ENCODE results near the gene ARID1B. TPM values are rescaled to one million over a fixed set of nuclear protein-coding genes. Genes with fewer than 3 reads are reported as not detected.
"Not testable (repeated sequence)": the region's sequence is repeated elsewhere in the genome, so short reads cannot be mapped to it uniquely, and the experiment has no call there.

The ARID1B gene
- polyA plus RNA-seq, 4 donors, result 7.3 to 43.5 (median 17.0) TPM

GRCh38 chr6:157037165-157037564 lies 260.0 kb downstream of the ARID1B start:
- FAIRE-seq (no peak), DNase-seq (no peak)
- WGBS, 3 donors, result 80 to 91% (median 89%) methylated on average over 8 of the region's 8 CpGs
- H3K27ac ChIP-seq (ENCODE audit: low read depth in 1 of 3, low read length in 2 of 3), result no peak overlapping the region
- no peaks in the 10 kb centered on the region for H3K27me3 ChIP-seq (ENCODE audit: control insufficient read depth in 3 of 3, insufficient read depth in 3 of 3, low read length in 3 of 3)
- no peak overlapping the region for H3K4me3 ChIP-seq (ENCODE audit: low read depth in 1 of 3, low read length in 3 of 3)
- no peaks in the 10 kb centered on the region for H3K9me3 ChIP-seq (ENCODE audit: control insufficient read depth in 2 of 2, insufficient read depth in 1 of 2, low read depth in 1 of 2, low read length in 1 of 2)
- peaks cover 0 to 10% (median 0%) of the 10 kb centered on the region in 3 donors for H3K4me1 ChIP-seq (ENCODE audit: control insufficient read depth in 3 of 3, insufficient read depth in 2 of 3, low read depth in 1 of 3, low read length in 2 of 3)
- H3K36me3 ChIP-seq (ENCODE audit: control insufficient read depth in 3 of 3, insufficient read depth in 2 of 3, low read depth in 1 of 3, low read length in 3 of 3), result peaks cover 0 to 14% (median 1%) of the 10 kb centered on the region in 3 donors

- H3K27me3 ChIP-seq (ENCODE audit: control insufficient read depth in 3 of 3, insufficient read depth in 3 of 3, low read length in 3 of 3), result no peaks in the 10 kb centered on the region
These were observed 261.4 kb downstream of the ARID1B start for GRCh38 chr6:157038610-157039009.

GRCh38 chr6:157039639-157040038 lies 262.5 kb downstream of the ARID1B start:
- 98 to 100% (median 99%) methylated on average over 4 of the region's 4 CpGs for WGBS, 3 donors
- not testable (repeated sequence) for DNase-seq; H3K4me3 ChIP-seq (ENCODE audit: low read depth in 1 of 3, low read length in 3 of 3); H3K9me3 ChIP-seq (ENCODE audit: control insufficient read depth in 2 of 2, insufficient read depth in 1 of 2, low read depth in 1 of 2, low read length in 1 of 2); H3K27me3 ChIP-seq (ENCODE audit: control insufficient read depth in 3 of 3, insufficient read depth in 3 of 3, low read length in 3 of 3); H3K4me1 ChIP-seq (ENCODE audit: control insufficient read depth in 3 of 3, insufficient read depth in 2 of 3, low read depth in 1 of 3, low read length in 2 of 3); FAIRE-seq; H3K27ac ChIP-seq (ENCODE audit: low read depth in 1 of 3, low read length in 2 of 3)
- H3K36me3 ChIP-seq (ENCODE audit: control insufficient read depth in 3 of 3, insufficient read depth in 2 of 3, low read depth in 1 of 3, low read length in 3 of 3), result peaks cover 0 to 16% (median 1%) of the 10 kb centered on the region in 3 donors

More at GRCh38 chr6:157038610-157039009, 261.4 kb downstream of the ARID1B start:
- Histone ChIP-seq H3K36me3 (ENCODE audit: control insufficient read depth in 3 of 3, insufficient read depth in 2 of 3, low read depth in 1 of 3, low read length in 3 of 3) (peaks cover 0 to 16% (median 1%) of the 10 kb centered on the region in 3 donors), H3K9me3 (ENCODE audit: control insufficient read depth in 2 of 2, insufficient read depth in 1 of 2, low read depth in 1 of 2, low read length in 1 of 2) (no peaks in the 10 kb centered on the region), H3K4me1 (ENCODE audit: control insufficient read depth in 3 of 3, insufficient read depth in 2 of 3, low read depth in 1 of 3, low read length in 2 of 3) (peaks cover 0 to 10% (median 0%) of the 10 kb centered on the region in 3 donors), H3K4me3 (ENCODE audit: low read depth in 1 of 3, low read length in 3 of 3) (no peak overlapping the region), H3K27ac (ENCODE audit: low read depth in 1 of 3, low read length in 2 of 3) (no peak overlapping the region)
- DNase-seq (no peak), FAIRE-seq (no peak)
- WGBS, 3 donors, result 92 to 97% (median 94%) methylated on average over 7 of the region's 7 CpGs

- Histone ChIP-seq H3K4me3 (ENCODE audit: low read depth in 1 of 3, low read length in 3 of 3) (no peak overlapping the region), H3K36me3 (ENCODE audit: control insufficient read depth in 3 of 3, insufficient read depth in 2 of 3, low read depth in 1 of 3, low read length in 3 of 3) (peaks cover 0 to 16% (median 1%) of the 10 kb centered on the region in 3 donors), H3K27me3 (ENCODE audit: control insufficient read depth in 3 of 3, insufficient read depth in 3 of 3, low read length in 3 of 3) (no peaks in the 10 kb centered on the region), H3K9me3 (ENCODE audit: control insufficient read depth in 2 of 2, insufficient read depth in 1 of 2, low read depth in 1 of 2, low read length in 1 of 2) (no peaks in the 10 kb centered on the region), H3K27ac (ENCODE audit: low read depth in 1 of 3, low read length in 2 of 3) (no peak overlapping the region), H3K4me1 (ENCODE audit: control insufficient read depth in 3 of 3, insufficient read depth in 2 of 3, low read depth in 1 of 3, low read length in 2 of 3) (peaks cover 0 to 7% (median 0%) of the 10 kb centered on the region in 3 donors)
- WGBS, 3 donors, result 96 to 99% (median 98%) methylated on average over 7 of the region's 7 CpGs
- FAIRE-seq (no peak), DNase-seq (no peak)
These were observed 263.0 kb downstream of the ARID1B start for GRCh38 chr6:157040191-157040590.

GRCh38 chr6:157045831-157046454 lies 268.8 kb downstream of the ARID1B start:
- H3K27me3 ChIP-seq (ENCODE audit: control insufficient read depth in 3 of 3, insufficient read depth in 3 of 3, low read length in 3 of 3), result no peaks in the 10 kb centered on the region
- H3K27ac ChIP-seq (ENCODE audit: low read depth in 1 of 3, low read length in 2 of 3), result no peak overlapping the region
- peak; percentile 28 for DNase-seq
- H3K4me3 ChIP-seq (ENCODE audit: low read depth in 1 of 3, low read length in 3 of 3), result no peak overlapping the region
- peak; percentile 41 for FAIRE-seq
- H3K4me1 ChIP-seq (ENCODE audit: control insufficient read depth in 3 of 3, insufficient read depth in 2 of 3, low read depth in 1 of 3, low read length in 2 of 3), result peaks cover 0 to 1% (median 0%) of the 10 kb centered on the region in 3 donors
- WGBS, 3 donors, result 20 to 54% (median 28%) methylated on average over 2 of the region's 2 CpGs
- H3K9me3 ChIP-seq (ENCODE audit: control insufficient read depth in 2 of 2, insufficient read depth in 1 of 2, low read depth in 1 of 2, low read length in 1 of 2), result no peaks in the 10 kb centered on the region
- peaks cover 0 to 13% (median 0%) of the 10 kb centered on the region in 3 donors for H3K36me3 ChIP-seq (ENCODE audit: control insufficient read depth in 3 of 3, insufficient read depth in 2 of 3, low read depth in 1 of 3, low read length in 3 of 3)

GRCh38 chr6:157046776-157047175 lies 269.6 kb downstream of the ARID1B start:
- Histone ChIP-seq H3K27ac (ENCODE audit: low read depth in 1 of 3, low read length in 2 of 3) (no peak overlapping the region), H3K4me1 (ENCODE audit: control insufficient read depth in 3 of 3, insufficient read depth in 2 of 3, low read depth in 1 of 3, low read length in 2 of 3) (peaks cover 0 to 2% (median 0%) of the 10 kb centered on the region in 3 donors), H3K9me3 (ENCODE audit: control insufficient read depth in 2 of 2, insufficient read depth in 1 of 2, low read depth in 1 of 2, low read length in 1 of 2) (no peaks in the 10 kb centered on the region), H3K4me3 (ENCODE audit: low read depth in 1 of 3, low read length in 3 of 3) (no peak overlapping the region), H3K36me3 (ENCODE audit: control insufficient read depth in 3 of 3, insufficient read depth in 2 of 3, low read depth in 1 of 3, low read length in 3 of 3) (peaks cover 0 to 11% (median 0%) of the 10 kb centered on the region in 3 donors), H3K27me3 (ENCODE audit: control insufficient read depth in 3 of 3, insufficient read depth in 3 of 3, low read length in 3 of 3) (no peaks in the 10 kb centered on the region)
- no peak for FAIRE-seq
- 92 to 100% (median 97%) methylated on average over 1 of the region's 1 CpG for WGBS, 3 donors
- DNase-seq, result no peak

- DNase-seq, result no peak
- no peak for FAIRE-seq
- Histone ChIP-seq H3K4me1 (ENCODE audit: control insufficient read depth in 3 of 3, insufficient read depth in 2 of 3, low read depth in 1 of 3, low read length in 2 of 3) (peaks cover 0 to 2% (median 0%) of the 10 kb centered on the region in 3 donors), H3K4me3 (ENCODE audit: low read depth in 1 of 3, low read length in 3 of 3) (no peak overlapping the region), H3K9me3 (ENCODE audit: control insufficient read depth in 2 of 2, insufficient read depth in 1 of 2, low read depth in 1 of 2, low read length in 1 of 2) (no peaks in the 10 kb centered on the region), H3K27me3 (ENCODE audit: control insufficient read depth in 3 of 3, insufficient read depth in 3 of 3, low read length in 3 of 3) (no peaks in the 10 kb centered on the region), H3K27ac (ENCODE audit: low read depth in 1 of 3, low read length in 2 of 3) (no peak overlapping the region), H3K36me3 (ENCODE audit: control insufficient read depth in 3 of 3, insufficient read depth in 2 of 3, low read depth in 1 of 3, low read length in 3 of 3) (peaks cover 0 to 9% (median 0%) of the 10 kb centered on the region in 3 donors)
- WGBS, 3 donors, result 90 to 95% (median 91%) methylated on average over 4 of the region's 4 CpGs
These were observed 270.1 kb downstream of the ARID1B start for GRCh38 chr6:157047328-157047727.

- no peak overlapping the region for H3K4me3 ChIP-seq (ENCODE audit: low read depth in 1 of 3, low read length in 3 of 3)
- H3K9me3 ChIP-seq (ENCODE audit: control insufficient read depth in 2 of 2, insufficient read depth in 1 of 2, low read depth in 1 of 2, low read length in 1 of 2), result no peaks in the 10 kb centered on the region
- H3K27ac ChIP-seq (ENCODE audit: low read depth in 1 of 3, low read length in 2 of 3), result no peak overlapping the region
- no peak for FAIRE-seq
- no peak for DNase-seq
- WGBS, 3 donors, result 63 to 92% (median 75%) methylated on average over 2 of the region's 2 CpGs
- H3K4me1 ChIP-seq (ENCODE audit: control insufficient read depth in 3 of 3, insufficient read depth in 2 of 3, low read depth in 1 of 3, low read length in 2 of 3), result peaks cover 0 to 2% (median 0%) of the 10 kb centered on the region in 3 donors
- H3K36me3 ChIP-seq (ENCODE audit: control insufficient read depth in 3 of 3, insufficient read depth in 2 of 3, low read depth in 1 of 3, low read length in 3 of 3), result peaks cover 0 to 13% (median 0%) of the 10 kb centered on the region in 3 donors
- H3K27me3 ChIP-seq (ENCODE audit: control insufficient read depth in 3 of 3, insufficient read depth in 3 of 3, low read length in 3 of 3), result no peaks in the 10 kb centered on the region
These were observed 270.8 kb downstream of the ARID1B start for GRCh38 chr6:157047951-157048350.

Data from small intestine (tissue), 7 donors.